NCI-H187 (cell line): ENCODE data around the gene PGR.

Experiments
- DNase-seq, 2 experiments: peaks; one replicate each; lab custom pipeline; 2025; lab: John Stamatoyannopoulos, UW

The PGR gene

DNA sequence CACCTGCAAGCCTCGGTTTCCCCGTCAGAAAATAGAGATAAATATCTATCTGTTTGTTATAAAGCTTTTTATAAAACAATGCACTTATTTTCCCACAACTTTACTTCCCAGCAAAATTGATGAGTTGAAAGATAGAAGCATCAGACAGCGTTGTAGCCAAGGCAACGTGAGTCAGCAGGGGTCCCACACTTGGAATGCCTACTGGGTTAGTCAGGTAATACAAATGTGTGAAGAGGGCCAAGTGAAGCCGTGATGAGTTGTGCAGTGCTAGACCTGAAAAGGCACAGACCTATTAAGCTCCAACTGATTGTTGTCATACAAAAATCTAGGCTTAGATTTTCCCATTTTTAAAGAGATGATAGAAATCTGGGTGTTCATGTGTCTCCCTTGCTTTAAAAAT, 118.7 kb downstream of the PGR start:
- no peak for DNase-seq

GRCh38 chr11:101009690-101010055, 119.9 kb downstream of the PGR start:
- DNase-seq: no peak

DNA sequence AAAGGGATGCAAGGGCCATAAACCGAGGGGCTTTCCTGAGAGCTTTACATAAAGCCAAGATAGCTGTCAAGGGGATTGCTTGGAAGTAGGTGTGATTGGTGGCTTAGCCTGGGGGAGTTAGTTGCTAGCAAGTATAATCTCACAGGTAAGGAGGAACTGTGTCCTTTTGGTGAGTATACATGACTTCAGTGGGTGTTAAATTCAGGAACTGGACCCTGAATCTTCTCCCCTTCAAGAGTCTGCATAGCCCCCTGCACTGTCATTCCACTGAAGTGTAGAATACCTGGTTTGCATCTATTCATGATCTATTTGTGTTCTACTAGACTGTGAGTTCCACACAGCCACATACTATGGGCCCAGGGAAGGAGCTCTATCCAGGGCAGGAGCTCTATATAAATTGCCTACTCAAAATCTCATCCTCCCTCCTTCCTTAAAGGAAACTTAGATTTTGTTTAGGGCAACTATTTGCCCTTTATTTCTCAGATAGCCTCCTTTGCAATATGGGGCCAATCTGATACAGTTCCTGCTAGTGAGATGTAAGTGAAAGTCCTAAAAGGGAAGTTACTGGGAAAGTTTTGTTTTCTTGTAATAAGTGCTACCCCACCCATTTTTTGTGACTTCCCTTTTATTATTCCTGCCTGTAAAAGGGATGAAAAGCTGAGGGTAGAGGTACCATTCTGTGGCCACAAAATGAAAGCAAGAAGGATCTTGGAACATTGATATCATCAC, 120.5 kb downstream of the PGR start:
- no peak for DNase-seq

DNA sequence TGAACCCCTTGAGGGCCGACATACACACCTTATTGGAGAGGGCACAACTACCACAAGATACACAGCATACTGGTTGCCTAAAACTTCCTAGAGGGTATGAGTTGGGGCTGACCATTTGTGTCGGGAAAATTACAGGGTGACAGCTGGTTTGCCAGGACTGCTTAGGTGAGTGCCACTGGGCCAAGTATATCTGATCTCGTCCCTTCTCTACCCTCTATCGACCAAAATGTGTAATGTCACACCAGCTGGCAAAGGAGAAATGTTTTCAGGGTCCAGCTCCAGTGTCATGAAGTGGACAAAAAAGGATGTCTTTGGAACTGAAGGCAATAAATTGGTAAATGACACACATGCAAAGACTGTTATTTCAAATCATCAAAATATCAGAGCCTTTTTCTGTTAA, 126.1 kb downstream of the PGR start:
- DNase-seq: no peak

GRCh38 chr11:100999756-101000155, 129.9 kb downstream of the PGR start:
- no peak for DNase-seq

GRCh38 chr11:100994966-100995365, 134.6 kb downstream of the PGR start:
- no peak for DNase-seq

DNA sequence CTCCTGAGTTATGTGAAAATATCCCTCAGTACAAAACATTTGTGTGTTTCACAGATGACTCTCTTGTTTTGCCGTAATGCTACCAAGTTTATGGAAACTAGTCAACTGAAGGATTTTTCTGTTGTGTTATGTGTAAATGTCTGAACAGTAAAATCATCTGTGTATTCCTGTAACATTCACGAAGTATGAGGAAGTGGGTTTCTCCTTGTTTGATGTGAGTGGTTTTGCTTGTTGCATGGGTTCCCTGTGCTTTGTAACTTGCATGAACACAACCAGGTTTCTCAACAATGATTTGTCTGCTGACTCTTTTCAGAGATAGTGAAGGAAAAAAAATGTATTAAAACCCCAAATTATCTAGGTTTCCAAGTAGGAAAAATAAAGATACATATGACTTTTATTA, 138.1 kb downstream of the PGR start:
- no peak for DNase-seq

- DNase-seq: no peak
Observed at GRCh38 chr11:100990931-100991330, 138.7 kb downstream of the PGR start.

DNA sequence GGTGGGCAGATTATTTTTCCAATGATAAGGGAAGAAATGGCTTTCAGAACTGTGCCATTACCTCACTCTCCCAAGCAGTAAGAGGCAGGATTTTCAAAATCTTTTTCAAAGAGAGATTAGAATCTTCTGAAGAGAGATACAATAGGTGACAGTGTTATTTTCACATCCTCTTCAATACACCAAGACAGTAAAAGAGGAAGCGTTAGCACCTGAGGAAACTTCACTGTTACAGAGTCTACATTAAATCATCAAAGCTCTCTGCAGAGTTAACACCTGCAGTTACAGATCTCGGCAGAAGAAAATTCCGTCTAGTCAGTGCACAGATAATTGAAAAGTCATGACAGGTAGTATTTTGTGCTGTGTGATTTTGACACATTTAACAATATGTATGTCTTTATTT, 144.9 kb downstream of the PGR start:
- DNase-seq: no peak

DNA sequence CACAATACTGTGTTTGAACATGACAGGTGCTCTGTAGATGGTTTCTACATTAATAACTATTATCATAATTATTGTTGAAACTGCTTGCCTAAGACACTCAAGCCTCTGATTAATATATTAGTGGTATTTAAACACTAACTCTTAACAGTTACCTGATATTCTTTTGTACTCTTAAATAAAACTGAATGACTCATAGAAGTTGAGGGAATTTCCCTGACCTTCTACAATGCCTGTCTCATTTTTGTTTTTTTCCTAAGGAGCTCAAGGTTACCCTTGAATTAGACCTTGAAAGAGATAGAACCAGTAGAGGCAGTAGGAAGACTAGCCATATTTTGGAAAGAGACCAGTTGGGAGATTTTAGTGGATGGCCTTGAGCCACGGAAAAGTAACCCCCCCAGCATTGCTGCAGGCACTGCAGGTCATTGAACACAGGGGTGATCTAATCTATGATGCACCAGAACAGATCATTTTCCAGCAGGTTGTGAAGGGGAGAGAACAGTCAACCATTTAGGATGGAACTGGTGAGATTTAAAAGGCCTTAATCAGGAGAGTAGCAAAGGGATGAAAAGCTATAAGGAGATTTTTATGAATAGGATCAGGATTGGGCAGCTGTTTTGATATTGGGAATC, 148.3 kb downstream of the PGR start:
- no peak for DNase-seq

DNA sequence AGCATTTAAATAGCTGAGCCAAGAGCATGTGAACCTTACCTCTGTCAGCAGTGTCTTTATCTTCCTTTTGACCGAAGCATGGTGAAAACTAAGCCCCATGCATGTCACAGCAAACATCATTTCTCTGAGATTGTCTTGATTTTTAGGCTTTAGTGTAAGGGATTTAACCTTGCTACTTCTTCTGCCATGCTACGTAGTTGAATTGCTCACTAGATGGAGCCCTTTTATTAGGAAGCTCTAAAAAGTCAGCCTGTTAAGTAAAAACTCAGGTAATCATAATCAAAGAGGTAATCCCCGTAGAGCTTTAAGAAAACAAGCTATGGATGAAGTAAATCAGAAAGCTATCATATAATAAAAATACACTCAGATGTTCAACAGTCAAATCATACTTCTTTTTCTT, 149.5 kb downstream of the PGR start:
- DNase-seq: peak in 1 of 2 experiments; percentile 1
